Retinal pigment epithelial cell (primary cell): ENCODE data around the gene LRRC36.

Source experiments
- DNase-seq: peaks from one replicate; pipeline ENCODE4 v3.0.0-alpha.2; 2010; ENCODE audit warnings: low read depth
- H3K4me3 ChIP-seq: 2 replicates; pipeline ENCODE4 v1.5.1; 2011; ENCODE audit warnings: mild to moderate bottlenecking, low read length, control low read depth, moderate library complexity
- CTCF ChIP-seq: conservative IDR thresholded peaks from 2 replicates; pipeline ENCODE4 v1.5.1; 2011; ENCODE audit warnings: low read depth, low read length, control low read depth, inconsistent platforms

LRRC36 gene

GRCh38 chr16:67296420-67296819 lies 30.2 kb upstream of the LRRC36 start:
- H3K4me3 ChIP-seq, result no peak overlapping the region
- DNase-seq, result no peak
- TF ChIP-seq CTCF, result no peak

GRCh38 chr16:67298277-67298676 lies 28.3 kb upstream of the LRRC36 start:
- H3K4me3 ChIP-seq, result no peak overlapping the region
- DNase-seq, result no peak

GRCh38 chr16:67299269-67299668 lies 27.3 kb upstream of the LRRC36 start:
- H3K4me3 ChIP-seq, result no peak overlapping the region
- no peak for DNase-seq
- no peak for TF ChIP-seq CTCF

More at GRCh38 chr16:67298277-67298676, 28.3 kb upstream of the LRRC36 start:
- no peak for TF ChIP-seq CTCF

- DNase-seq, result no peak
- no peak for TF ChIP-seq CTCF
- H3K4me3 ChIP-seq, result no peak overlapping the region
These were observed 25.4 kb upstream of the LRRC36 start for GRCh38 chr16:67301080-67301782.

- TF ChIP-seq CTCF, result no peak
- H3K4me3 ChIP-seq, result no peak overlapping the region
- DNase-seq, result no peak
These were observed 24.5 kb upstream of the LRRC36 start for GRCh38 chr16:67302076-67302475.

- DNase-seq, result no peak
- TF ChIP-seq CTCF, result no peak
- no peak overlapping the region for H3K4me3 ChIP-seq
These were observed 23.6 kb upstream of the LRRC36 start for GRCh38 chr16:67302970-67303369.

- H3K4me3 ChIP-seq, result no peak overlapping the region
- no peak for TF ChIP-seq CTCF
- no peak for DNase-seq
These were observed 22.6 kb upstream of the LRRC36 start for GRCh38 chr16:67304020-67304419.
